HEK293 (cell line): ENCODE data around the gene TMEM203.

Experiments
- BCL11B ChIP-seq: fragments of 450-650 bp; formaldehyde crosslinking; IDR thresholded peaks from 2 replicates; pipeline ENCODE4 v1.5.1; 2016; ENCODE audit warnings: low read depth, missing biosample characterization, missing genetic modification characterization
- CTCF ChIP-seq: fragments of 450-650 bp; formaldehyde crosslinking; IDR thresholded peaks from 2 replicates; pipeline ENCODE4 v1.5.1; 2016; ENCODE audit warnings: missing biosample characterization, missing genetic modification characterization
- ELK4 ChIP-seq: IDR thresholded peaks from 2 replicates; pipeline ENCODE4 v1.6.1; 2011; ENCODE audit warnings: mild to moderate bottlenecking, low read depth, low read length, borderline replicate concordance
- INSM2 ChIP-seq: fragments of 450-650 bp; formaldehyde crosslinking; IDR thresholded peaks from 2 replicates; pipeline ENCODE4 v1.5.1; 2016; ENCODE audit warnings: missing biosample characterization, missing genetic modification characterization
- KLF1 ChIP-seq: fragments of 450-650 bp; formaldehyde crosslinking; IDR thresholded peaks from 2 replicates; pipeline ENCODE4 v1.5.1; 2016; ENCODE audit warnings: missing biosample characterization, missing genetic modification characterization
- KLF9 ChIP-seq: fragments of 450-650 bp; formaldehyde crosslinking; IDR thresholded peaks from 2 replicates; pipeline ENCODE4 v1.5.1; 2016; ENCODE audit warnings: missing biosample characterization, missing genetic modification characterization, low read depth
- PATZ1 ChIP-seq: fragments of 450-650 bp; formaldehyde crosslinking; IDR thresholded peaks from 2 replicates; pipeline ENCODE4 v1.5.1; 2016; ENCODE audit warnings: missing biosample characterization, missing genetic modification characterization
- ZBTB10 ChIP-seq: fragments of 450-650 bp; formaldehyde crosslinking; IDR thresholded peaks from 2 replicates; pipeline ENCODE4 v1.5.1; 2016; ENCODE audit warnings: missing biosample characterization, missing genetic modification characterization
- ZBTB48 ChIP-seq: fragments of 450-650 bp; formaldehyde crosslinking; IDR thresholded peaks from 2 replicates; pipeline ENCODE4 v1.5.1; 2016; ENCODE audit warnings: missing biosample characterization, missing genetic modification characterization
- ZFP69B ChIP-seq: fragments of 450-650 bp; formaldehyde crosslinking; IDR thresholded peaks from 2 replicates; pipeline ENCODE4 v1.5.1; 2016; ENCODE audit warnings: missing biosample characterization, missing genetic modification characterization
- ZIC2 ChIP-seq: fragments of 450-650 bp; formaldehyde crosslinking; IDR thresholded peaks from 2 replicates; pipeline ENCODE4 v1.5.1; 2016; ENCODE audit warnings: missing biosample characterization, missing genetic modification characterization
- ZNF169 ChIP-seq: fragments of 450-650 bp; formaldehyde crosslinking; IDR thresholded peaks from 2 replicates; pipeline ENCODE4 v1.5.1; 2016; ENCODE audit warnings: missing biosample characterization, missing genetic modification characterization
- ZNF2 ChIP-seq: fragments of 450-650 bp; formaldehyde crosslinking; IDR thresholded peaks from 2 replicates; pipeline ENCODE4 v1.5.1; 2016; ENCODE audit warnings: missing biosample characterization, missing genetic modification characterization
- ZNF26 ChIP-seq: fragments of 450-650 bp; formaldehyde crosslinking; IDR thresholded peaks from 2 replicates; pipeline ENCODE4 v1.5.1; 2016; ENCODE audit warnings: missing biosample characterization, missing genetic modification characterization
- ZNF398 ChIP-seq: fragments of 450-650 bp; formaldehyde crosslinking; IDR thresholded peaks from 2 replicates; pipeline ENCODE4 v1.5.1; 2017; ENCODE audit warnings: missing biosample characterization, missing genetic modification characterization
- ZNF433 ChIP-seq: fragments of 450-650 bp; formaldehyde crosslinking; IDR thresholded peaks from 2 replicates; pipeline ENCODE4 v1.5.1; 2016; ENCODE audit warnings: missing biosample characterization, missing genetic modification characterization, low read depth
- ZNF548 ChIP-seq: fragments of 450-650 bp; formaldehyde crosslinking; IDR thresholded peaks from 2 replicates; pipeline ENCODE4 v1.5.1; 2016; ENCODE audit warnings: missing biosample characterization, missing genetic modification characterization
- ZNF600 ChIP-seq: fragments of 450-650 bp; formaldehyde crosslinking; IDR thresholded peaks from 2 replicates; pipeline ENCODE4 v1.5.1; 2016; ENCODE audit warnings: missing biosample characterization, missing genetic modification characterization
- ZNF623 ChIP-seq: fragments of 450-650 bp; formaldehyde crosslinking; IDR thresholded peaks from 2 replicates; pipeline ENCODE4 v1.5.1; 2016; ENCODE audit warnings: missing biosample characterization, missing genetic modification characterization
- ZNF639 ChIP-seq: fragments of 450-650 bp; formaldehyde crosslinking; IDR thresholded peaks from 2 replicates; pipeline ENCODE4 v1.5.1; 2016; ENCODE audit warnings: missing biosample characterization, missing genetic modification characterization
- ZNF704 ChIP-seq: fragments of 450-650 bp; formaldehyde crosslinking; IDR thresholded peaks from 2 replicates; pipeline ENCODE4 v1.5.1; 2016; ENCODE audit warnings: missing biosample characterization, missing genetic modification characterization
- ZNF768 ChIP-seq: fragments of 450-650 bp; formaldehyde crosslinking; IDR thresholded peaks from 2 replicates; pipeline ENCODE4 v1.5.1; 2018; ENCODE audit warnings: missing biosample characterization, mild to moderate bottlenecking, missing genetic modification characterization

The TMEM203 gene

GRCh38 chr9:137243626-137244485 lies 38.4 kb upstream of the TMEM203 start (continued):
- TF ChIP-seq ELK4 (no peak), ZNF768 (no peak), KLF1 (tag by site-specific recombination) (peak; percentile 60; the same call in 1 of the 2 replicates), ZFP69B (tag by site-specific recombination) (no peak), ZNF548 (tag by site-specific recombination) (no peak), INSM2 (tag by site-specific recombination) (0 out of 2 replicates have a peak, but pooled peaks have one; percentile 11), CTCF (peak; percentile 41; the same call in 1 of the 2 replicates), ZNF26 (tag by site-specific recombination) (no peak), ZNF623 (tag by site-specific recombination) (no peak), KLF9 (tag by site-specific recombination) (0 out of 2 replicates have a peak, but pooled peaks have one; percentile 11), ZNF2 (tag by site-specific recombination) (0 out of 2 replicates have a peak, but pooled peaks have one; percentile 21), ZBTB10 (peak; percentile 54; the same call in 1 of the 2 replicates), BCL11B (tag by site-specific recombination) (peak; percentile 29; the same call in 1 of the 2 replicates), PATZ1 (tag by site-specific recombination) (peak; percentile 27; the same call in 1 of the 2 replicates), ZBTB48 (tag by site-specific recombination) (peak; percentile 9; the same call in 1 of the 2 replicates), ZNF398 (tag by site-specific recombination) (peak; percentile 34; the same call in 1 of the 2 replicates), ZNF704 (no peak), ZNF169 (no peak), ZNF600 (tag by site-specific recombination) (0 out of 2 replicates have a peak, but pooled peaks have one; percentile 40), ZNF433 (no peak), ZNF639 (tag by site-specific recombination) (no peak), ZIC2 (tag by site-specific recombination) (peak; percentile 91)
